Measurements from ENCODE around the gene AP3S2. TPM values are rescaled to one million over a fixed set of nuclear protein-coding genes. Genes with fewer than 3 reads are reported as not detected.

The AP3S2 gene
- total RNA-seq, 2 experiments from 2014 or later = 20.3 to 23.0 TPM

- DNase-seq (no peak), ATAC-seq (no peak)
- ChIA-PET CTCF (no interaction called here), POLR2A (no interaction called here)
- TF ChIP-seq CTCF (IDR thresholded peaks at IDR 0.05) = no peak
- H3K9me3 Mint-ChIP-seq = no peaks in the 10 kb centered on the region
- intact Hi-C loops (cut with micrococcal nuclease) = no loop called here
- H3K4me3 Mint-ChIP-seq = no peak overlapping the region
- H3K36me3 Mint-ChIP-seq (ENCODE audit: low read depth) = no peaks in the 10 kb centered on the region
- H3K4me1 Mint-ChIP-seq (ENCODE audit: low read depth) = no peaks in the 10 kb centered on the region
- H3K27ac Mint-ChIP-seq = no peak overlapping the region
- H3K27me3 Mint-ChIP-seq = peaks cover 12% of the 10 kb centered on the region
Measured at GRCh38 chr15:89823836-89824606, 69.8 kb downstream of the AP3S2 start.

- Mint-ChIP-seq H3K36me3 (ENCODE audit: low read depth) (no peaks in the 10 kb centered on the region), H3K27ac (no peak overlapping the region), H3K27me3 (peaks cover 14% of the 10 kb centered on the region), H3K4me1 (ENCODE audit: low read depth) (no peaks in the 10 kb centered on the region), H3K9me3 (no peaks in the 10 kb centered on the region), H3K4me3 (no peak overlapping the region)
- no peak for TF ChIP-seq CTCF (IDR thresholded peaks at IDR 0.05)
- ChIA-PET POLR2A (no interaction called here), CTCF (no interaction called here)
- intact Hi-C loops (cut with micrococcal nuclease) = no loop called here
- ATAC-seq (no peak), DNase-seq (no peak)
Measured at GRCh38 chr15:89822951-89823711, 70.7 kb downstream of the AP3S2 start.

- POLR2A ChIA-PET = interaction anchor here (0.6 kb wide), 1 partner anchor 338 kb away, joined by 3 read pairs; no protein-coding TSS in a partner anchor
- Mint-ChIP-seq H3K36me3 (ENCODE audit: low read depth) (no peaks in the 10 kb centered on the region), H3K4me3 (no peak overlapping the region), H3K27me3 (peaks cover 17% of the 10 kb centered on the region), H3K27ac (no peak overlapping the region), H3K4me1 (ENCODE audit: low read depth) (no peaks in the 10 kb centered on the region), H3K9me3 (no peaks in the 10 kb centered on the region)
- TF ChIP-seq CTCF (IDR thresholded peaks at IDR 0.05) = no peak
- CTCF ChIA-PET = no interaction called here
- DNase-seq (no peak), ATAC-seq (no peak)
- intact Hi-C loops (cut with micrococcal nuclease) = no loop called here
Measured at GRCh38 chr15:89822611-89822950, 71.2 kb downstream of the AP3S2 start.

GRCh38 chr15:89822026-89822425, 71.8 kb downstream of the AP3S2 start:
- H3K9me3 Mint-ChIP-seq = no peaks in the 10 kb centered on the region
- DNase-seq (no peak), ATAC-seq (no peak)
- no peaks in the 10 kb centered on the region for H3K4me1 Mint-ChIP-seq (ENCODE audit: low read depth)
- intact Hi-C loops (cut with micrococcal nuclease) = no loop called here
- peaks cover 17% of the 10 kb centered on the region for H3K27me3 Mint-ChIP-seq
- POLR2A ChIA-PET = interaction anchor here (0.6 kb wide), 1 partner anchor 337 kb away, joined by 3 read pairs; no protein-coding TSS in a partner anchor
- H3K27ac Mint-ChIP-seq = no peak overlapping the region
- H3K36me3 Mint-ChIP-seq (ENCODE audit: low read depth) = no peaks in the 10 kb centered on the region
- H3K4me3 Mint-ChIP-seq = no peak overlapping the region
- CTCF ChIA-PET = no interaction called here
- TF ChIP-seq CTCF (IDR thresholded peaks at IDR 0.05) = no peak
